ENCODE data around the gene GTPBP1. TPM values are rescaled to one million over a fixed set of nuclear protein-coding genes. Genes with fewer than 3 reads are reported as not detected.

Gene GTPBP1
- polyA plus RNA-seq, 1 experiment = 31.1 TPM

GRCh38 chr22:38750104-38750503, 44.4 kb downstream of the GTPBP1 start:
- ChIA-PET POLR2A (no interaction called here), CTCF (interaction anchor here (1.6 kb wide), 1 partner anchor 16 kb away, joined by 6 read pairs; no protein-coding TSS in a partner anchor)
- TF ChIP-seq, protein P1, sequence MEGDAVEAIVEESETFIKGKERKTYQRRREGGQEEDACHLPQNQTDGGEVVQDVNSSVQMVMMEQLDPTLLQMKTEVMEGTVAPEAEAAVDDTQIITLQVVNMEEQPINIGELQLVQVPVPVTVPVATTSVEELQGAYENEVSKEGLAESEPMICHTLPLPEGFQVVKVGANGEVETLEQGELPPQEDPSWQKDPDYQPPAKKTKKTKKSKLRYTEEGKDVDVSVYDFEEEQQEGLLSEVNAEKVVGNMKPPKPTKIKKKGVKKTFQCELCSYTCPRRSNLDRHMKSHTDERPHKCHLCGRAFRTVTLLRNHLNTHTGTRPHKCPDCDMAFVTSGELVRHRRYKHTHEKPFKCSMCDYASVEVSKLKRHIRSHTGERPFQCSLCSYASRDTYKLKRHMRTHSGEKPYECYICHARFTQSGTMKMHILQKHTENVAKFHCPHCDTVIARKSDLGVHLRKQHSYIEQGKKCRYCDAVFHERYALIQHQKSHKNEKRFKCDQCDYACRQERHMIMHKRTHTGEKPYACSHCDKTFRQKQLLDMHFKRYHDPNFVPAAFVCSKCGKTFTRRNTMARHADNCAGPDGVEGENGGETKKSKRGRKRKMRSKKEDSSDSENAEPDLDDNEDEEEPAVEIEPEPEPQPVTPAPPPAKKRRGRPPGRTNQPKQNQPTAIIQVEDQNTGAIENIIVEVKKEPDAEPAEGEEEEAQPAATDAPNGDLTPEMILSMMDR (IDR thresholded peaks at IDR 0.05; ENCODE audit: insufficient read depth, low read depth, low read length) = no peak
- no peak for DNase-seq (ENCODE audit: low read depth)
- H3K4me3 ChIP-seq (ENCODE audit: low read depth, low read length) = no peak overlapping the region
- peaks cover 30% of the 10 kb centered on the region for H3K36me3 ChIP-seq (ENCODE audit: control insufficient read depth, insufficient read depth, low read length)
- no peaks in the 10 kb centered on the region for H3K27me3 ChIP-seq (ENCODE audit: control insufficient read depth, insufficient read depth, low read length)

DNA sequence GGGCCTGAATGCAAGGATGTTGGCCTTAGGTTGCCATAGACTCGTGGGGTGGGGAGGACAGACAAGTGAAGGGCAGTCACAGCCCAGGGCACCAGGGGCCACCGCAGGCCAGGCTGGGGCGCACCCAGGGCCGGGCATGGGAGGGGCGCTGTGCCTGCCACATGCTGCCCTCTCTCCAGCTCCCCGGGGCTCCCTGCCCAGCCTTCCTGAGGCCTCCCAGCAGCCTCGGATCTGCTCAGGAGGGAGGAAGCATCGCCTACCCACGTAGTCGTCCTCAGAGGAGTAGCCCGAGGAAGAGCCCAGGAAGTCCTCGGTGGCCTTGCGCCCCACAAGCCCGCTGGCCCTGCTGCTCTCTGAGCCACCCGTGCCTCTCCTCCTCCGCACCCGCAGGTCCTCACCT, 44.9 kb downstream of the GTPBP1 start:
- ChIA-PET CTCF (interaction anchor here (0.7 to 1.6 kb wide), 4 partner anchors 11 to 26 kb away, joined by 3 to 6 read pairs (median 4); no protein-coding TSS in a partner anchor), POLR2A (no interaction called here)
- TF ChIP-seq, protein P1 (IDR thresholded peaks at IDR 0.05; ENCODE audit: insufficient read depth, low read depth, low read length) = no peak
- peaks cover 28% of the 10 kb centered on the region for H3K36me3 ChIP-seq (ENCODE audit: control insufficient read depth, insufficient read depth, low read length)
- no peaks in the 10 kb centered on the region for H3K27me3 ChIP-seq (ENCODE audit: control insufficient read depth, insufficient read depth, low read length)
- no peak overlapping the region for H3K4me3 ChIP-seq (ENCODE audit: low read depth, low read length)
- no peak for DNase-seq (ENCODE audit: low read depth)

GRCh38 chr22:38751066-38751421, 45.3 kb downstream of the GTPBP1 start:
- ChIA-PET CTCF (interaction anchor here (0.7 to 1.6 kb wide), 4 partner anchors 11 to 26 kb away, joined by 3 to 4 read pairs (median 4); no protein-coding TSS in a partner anchor), POLR2A (no interaction called here)
- H3K36me3 ChIP-seq (ENCODE audit: control insufficient read depth, insufficient read depth, low read length) = peaks cover 27% of the 10 kb centered on the region

GRCh38 chr22:38751422-38752346, 45.9 kb downstream of the GTPBP1 start:
- DNase-seq (ENCODE audit: low read depth) = no peak
- H3K36me3 ChIP-seq (ENCODE audit: control insufficient read depth, insufficient read depth, low read length) = peaks cover 26% of the 10 kb centered on the region
- POLR2A ChIA-PET = no interaction called here
- no peak overlapping the region for H3K4me3 ChIP-seq (ENCODE audit: low read depth, low read length)
- TF ChIP-seq, protein P1 (IDR thresholded peaks at IDR 0.05; ENCODE audit: insufficient read depth, low read depth, low read length) = no peak
- no peaks in the 10 kb centered on the region for H3K27me3 ChIP-seq (ENCODE audit: control insufficient read depth, insufficient read depth, low read length)
- CTCF ChIA-PET = interaction anchor here (0.7 to 1.6 kb wide), 6 partner anchors 12 to 27 kb away, joined by 3 to 4 read pairs (median 4); no protein-coding TSS in a partner anchor

More at GRCh38 chr22:38751066-38751421, 45.3 kb downstream of the GTPBP1 start:
- H3K4me3 ChIP-seq (ENCODE audit: low read depth, low read length) = no peak overlapping the region
- H3K27me3 ChIP-seq (ENCODE audit: control insufficient read depth, insufficient read depth, low read length) = no peaks in the 10 kb centered on the region
- no peak for DNase-seq (ENCODE audit: low read depth)
- TF ChIP-seq, protein P1 (IDR thresholded peaks at IDR 0.05; ENCODE audit: insufficient read depth, low read depth, low read length) = no peak
